Measurements from ENCODE around the gene CLTRN. TPM values are rescaled to one million over a fixed set of nuclear protein-coding genes. Genes with fewer than 3 reads are reported as not detected.

The CLTRN gene
- total RNA-seq, 6 donors from 2014 or later = 0.88 to 7.9 (median 1.3) TPM; not detected in 1

DNA sequence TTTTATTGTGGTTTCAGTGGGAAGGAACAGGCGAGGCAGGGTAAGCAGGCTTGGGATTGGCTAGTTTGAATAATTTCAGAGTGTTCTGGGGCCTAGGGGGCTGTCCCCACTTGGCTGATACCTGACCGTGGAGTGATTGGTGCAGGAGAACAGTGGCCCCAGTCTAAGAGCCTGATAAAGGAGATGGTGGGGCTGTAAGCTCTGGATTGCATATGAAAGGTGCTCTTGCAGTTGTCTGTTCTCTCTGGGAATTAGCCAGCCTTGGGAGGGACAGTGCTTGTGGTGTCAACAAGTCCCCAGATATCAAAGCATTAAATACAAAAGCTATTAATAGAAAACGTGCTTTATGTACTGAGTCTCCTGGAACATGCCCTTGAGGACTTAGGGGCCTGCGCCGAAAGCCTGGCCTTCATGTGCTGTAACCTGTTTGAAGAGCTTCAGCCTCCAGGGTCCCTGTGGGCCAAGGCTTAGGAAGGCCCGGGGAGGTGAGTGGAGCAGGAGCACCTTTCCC is 30.4 kb upstream of the CLTRN start:
- 55 to 66% methylated on average over 2 to 6 of the region's 6 CpGs for WGBS, 2 donors
- no peaks in the 10 kb centered on the region for H3K4me1 ChIP-seq
- TF ChIP-seq EP300 (IDR thresholded peaks at IDR 0.05) = no peak
- no peak for TF ChIP-seq POLR2A (IDR thresholded peaks at IDR 0.05)
- TF ChIP-seq POLR2AphosphoS5 (IDR thresholded peaks at IDR 0.05) = no peak
- TF ChIP-seq CTCF (IDR thresholded peaks at IDR 0.05) = no peak
- no peak overlapping the region for H3K4me3 ChIP-seq
- ATAC-seq (ENCODE audit: low FRiP score in 2 of 2) (no peak), DNase-seq (no peak)
- no peak overlapping the region for H3K27ac ChIP-seq
- H3K27me3 ChIP-seq = no peaks in the 10 kb centered on the region
- H3K9me3 ChIP-seq = no peaks in the 10 kb centered on the region
- peaks cover 0 to 53% (median 17%) of the 10 kb centered on the region in 4 donors for H3K36me3 ChIP-seq

DNA sequence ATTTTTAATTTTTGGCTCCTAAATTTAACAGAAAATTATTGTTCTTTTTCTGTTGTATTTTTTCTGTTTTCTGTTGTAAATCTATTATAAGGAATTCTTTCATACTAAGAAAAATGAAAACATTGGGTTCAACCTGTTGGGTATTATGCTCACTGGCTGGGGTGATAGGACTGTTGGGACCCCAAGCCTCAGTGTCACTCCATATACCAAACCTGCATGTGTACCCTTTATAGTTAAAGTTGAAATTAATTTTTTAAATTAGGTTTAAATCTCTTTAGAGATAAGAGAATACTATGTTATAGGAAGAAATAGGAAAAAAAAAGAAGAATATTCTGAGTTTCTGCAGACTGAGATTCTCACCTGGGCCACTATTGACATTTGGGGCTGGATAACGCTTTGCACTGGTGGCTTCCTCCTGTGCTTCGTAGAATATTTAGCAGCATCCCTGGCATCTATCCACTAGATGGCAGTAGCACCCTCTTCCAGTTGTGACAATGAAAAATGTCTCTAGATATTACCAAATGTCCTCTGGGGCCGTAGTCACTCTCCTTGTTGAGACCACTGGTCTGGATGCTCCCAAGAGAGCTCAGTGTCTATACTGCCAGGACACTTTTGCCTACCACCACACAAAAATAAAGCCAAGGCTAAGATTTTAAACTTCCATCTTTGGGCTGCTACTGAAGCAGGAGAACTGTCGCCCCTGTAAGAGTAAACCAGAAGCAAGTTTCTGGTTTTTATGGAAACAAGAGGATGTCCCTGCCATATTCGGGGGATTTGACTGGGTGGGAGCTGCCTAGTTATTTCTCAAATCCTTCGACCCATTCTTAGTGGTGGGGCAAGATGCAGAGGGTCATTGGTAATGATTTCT is 22.4 kb upstream of the CLTRN start:
- no peaks in the 10 kb centered on the region for H3K9me3 ChIP-seq
- peaks cover 0 to 29% (median 14%) of the 10 kb centered on the region in 4 donors for H3K36me3 ChIP-seq
- H3K4me1 ChIP-seq = peaks cover 0 to 3% (median 0%) of the 10 kb centered on the region in 4 donors
- no peak overlapping the region for H3K27ac ChIP-seq
- TF ChIP-seq EP300 (IDR thresholded peaks at IDR 0.05) (no peak), POLR2A (IDR thresholded peaks at IDR 0.05) (no peak), CTCF (IDR thresholded peaks at IDR 0.05) (peak; percentile 25 to 81 (median 64)), POLR2AphosphoS5 (IDR thresholded peaks at IDR 0.05) (no peak)
- H3K4me3 ChIP-seq = no peak overlapping the region
- no peaks in the 10 kb centered on the region for H3K27me3 ChIP-seq
- ATAC-seq (ENCODE audit: low FRiP score in 2 of 2) (peak; percentile 72 to 82), DNase-seq (peak in 1 of 2 donors; percentile 60)
- 41 to 49% methylated on average over 6 of the region's 6 CpGs for WGBS, 2 donors

DNA sequence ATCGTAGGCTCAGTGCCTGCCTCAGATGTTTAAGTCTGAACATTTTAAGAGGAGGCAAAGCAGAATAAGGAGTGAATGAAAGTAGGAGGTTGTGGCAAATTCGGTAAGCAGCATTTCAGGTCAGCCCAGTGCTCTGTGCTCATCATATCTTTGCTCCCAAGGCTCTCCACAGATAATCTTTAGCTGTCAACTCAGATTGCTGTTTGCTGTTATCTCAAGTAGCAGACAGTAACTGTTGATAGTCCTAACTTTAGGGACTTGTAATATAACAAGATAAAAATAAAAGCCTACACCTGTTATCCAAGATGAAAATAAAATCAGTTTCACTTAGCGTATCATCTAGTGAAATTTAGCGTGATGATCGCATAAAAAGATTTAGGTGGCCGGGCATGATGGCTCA is 18.6 kb upstream of the CLTRN start:
- Histone ChIP-seq H3K27me3 (no peaks in the 10 kb centered on the region), H3K9me3 (no peaks in the 10 kb centered on the region), H3K4me3 (no peak overlapping the region), H3K27ac (no peak overlapping the region), H3K4me1 (peaks cover 0 to 3% (median 0%) of the 10 kb centered on the region in 4 donors), H3K36me3 (peaks cover 0 to 15% (median 0%) of the 10 kb centered on the region in 4 donors)
- ATAC-seq (ENCODE audit: low FRiP score in 2 of 2) (no peak), DNase-seq (no peak)
- TF ChIP-seq POLR2AphosphoS5 (IDR thresholded peaks at IDR 0.05) = no peak
- TF ChIP-seq EP300 (IDR thresholded peaks at IDR 0.05) = no peak
- no peak for TF ChIP-seq CTCF (IDR thresholded peaks at IDR 0.05)
- no peak for TF ChIP-seq POLR2A (IDR thresholded peaks at IDR 0.05)
- 91 to 92% methylated on average over 6 of the region's 6 CpGs for WGBS, 2 donors

DNA sequence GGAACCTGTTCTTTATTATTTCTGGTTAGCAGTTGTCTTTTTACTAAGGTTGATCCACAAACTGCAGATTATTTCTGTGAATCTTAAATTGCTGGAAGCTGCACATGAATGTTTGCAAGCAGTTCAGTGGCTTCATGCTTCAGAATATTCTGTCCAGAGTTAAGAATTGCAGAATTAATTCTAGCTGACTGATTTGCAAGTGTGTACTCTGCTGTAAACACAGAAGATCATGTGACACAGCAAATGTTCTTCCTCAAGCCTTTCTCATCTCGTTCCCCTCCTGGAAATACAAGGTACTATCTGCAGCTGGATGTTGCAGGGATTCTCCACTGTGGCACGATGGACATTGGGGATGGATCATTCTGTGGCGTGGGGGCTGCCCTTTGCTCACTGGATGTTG is 16.8 kb upstream of the CLTRN start:
- TF ChIP-seq POLR2A (IDR thresholded peaks at IDR 0.05) (no peak), POLR2AphosphoS5 (IDR thresholded peaks at IDR 0.05) (no peak), CTCF (IDR thresholded peaks at IDR 0.05) (no peak), EP300 (IDR thresholded peaks at IDR 0.05) (no peak)
- no peak overlapping the region for H3K4me3 ChIP-seq
- H3K27me3 ChIP-seq = no peaks in the 10 kb centered on the region
- H3K9me3 ChIP-seq = no peaks in the 10 kb centered on the region
- peaks cover 2 to 13% (median 8%) of the 10 kb centered on the region in 4 donors for H3K4me1 ChIP-seq
- DNase-seq (no peak), ATAC-seq (ENCODE audit: low FRiP score in 2 of 2) (no peak)
- H3K36me3 ChIP-seq = peaks cover 0 to 15% (median 0%) of the 10 kb centered on the region in 4 donors
- WGBS, 2 donors = 70 to 76% methylated on average over 3 of the region's 3 CpGs
- no peak overlapping the region for H3K27ac ChIP-seq

Measured in upper lobe of left lung (tissue), 6 donors.